NB4 (cell line): ENCODE data around the gene TBC1D1.

ENCODE experiments used
- DNase-seq: peaks from one replicate; pipeline ENCODE4 v3.0.0; 2010; ENCODE audit warnings: low read depth
- H3K4me3 ChIP-seq: one replicate; pipeline ENCODE4 v1.5.1; 2011; ENCODE audit warnings: mild to moderate bottlenecking, low read depth, low read length, moderate library complexity
- CTCF ChIP-seq: IDR thresholded peaks from one replicate; pipeline ENCODE4 v1.5.1; 2012; ENCODE audit warnings: low read depth, low read length
- MYC ChIP-seq: IDR thresholded peaks from 2 replicates; pipeline ENCODE4 v1.6.1; 2011; ENCODE audit warnings: low read depth, low read length
- POLR2A ChIP-seq: IDR thresholded peaks from 2 replicates; pipeline ENCODE4 v1.6.1; 2011; ENCODE audit warnings: mild to moderate bottlenecking; ENCODE audit not compliant: insufficient read length; ENCODE audit errors: extremely low read depth
- TF ChIP-seq, protein P1 (sequence below): IDR thresholded peaks from 2 replicates; pipeline ENCODE4 v1.6.1; 2011; ENCODE audit warnings: low read depth, low read length

Gene TBC1D1

GRCh38 chr4:38078590-38079421, 187.9 kb downstream of the TBC1D1 start:
- H3K4me3 ChIP-seq = no peak overlapping the region
- TF ChIP-seq, protein P1, sequence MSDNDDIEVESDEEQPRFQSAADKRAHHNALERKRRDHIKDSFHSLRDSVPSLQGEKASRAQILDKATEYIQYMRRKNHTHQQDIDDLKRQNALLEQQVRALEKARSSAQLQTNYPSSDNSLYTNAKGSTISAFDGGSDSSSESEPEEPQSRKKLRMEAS = no peak
- TF ChIP-seq CTCF (no peak), POLR2A (no peak), MYC (no peak)
- peak; percentile 69 for DNase-seq

DNA sequence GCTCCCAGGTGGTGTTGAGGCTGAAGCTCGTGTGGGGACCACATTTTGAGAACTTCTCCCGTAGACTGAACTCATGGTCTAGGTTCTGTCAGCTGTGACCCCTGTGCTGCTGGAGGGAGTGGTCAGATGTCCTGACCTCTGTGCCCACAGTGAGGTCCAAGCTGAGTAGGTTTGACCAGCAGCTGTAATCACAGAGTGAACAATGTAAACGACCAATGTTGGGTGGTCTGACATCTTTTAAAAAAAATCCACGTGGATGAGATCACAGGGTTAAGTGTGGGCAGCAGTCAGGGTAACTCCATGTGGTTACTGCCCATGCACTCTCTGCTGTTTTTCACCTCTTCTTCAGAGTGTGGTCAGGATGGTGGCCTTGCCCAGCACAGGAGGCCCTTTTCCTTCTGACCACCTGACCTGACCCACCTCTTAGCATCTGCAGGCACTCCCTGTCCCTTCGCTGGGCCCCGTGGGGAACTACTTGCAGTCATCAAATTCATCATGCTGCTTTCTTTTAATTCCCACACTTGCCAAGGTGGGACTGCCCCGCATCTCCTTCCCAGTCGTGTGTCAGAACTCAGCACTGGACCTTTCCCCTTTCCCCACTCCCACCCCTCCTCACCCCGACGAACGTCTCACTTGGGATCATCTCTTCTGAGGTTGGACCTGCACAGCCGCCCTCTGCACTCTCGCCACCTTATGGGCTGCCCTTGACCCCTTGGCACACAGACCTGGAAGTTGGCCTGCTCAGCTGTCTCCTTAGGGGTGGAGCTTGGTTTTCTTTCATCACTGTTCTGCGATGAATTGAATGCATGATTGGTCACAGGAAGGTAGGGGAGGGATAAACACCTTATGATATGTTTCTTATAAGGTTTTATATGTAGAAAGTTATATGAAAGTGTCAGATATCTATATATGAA, 189.4 kb downstream of the TBC1D1 start:
- no peak overlapping the region for H3K4me3 ChIP-seq
- TF ChIP-seq, protein P1 = no peak
- TF ChIP-seq CTCF = no peak
- no peak for TF ChIP-seq MYC
- no peak for TF ChIP-seq POLR2A
- no peak for DNase-seq

GRCh38 chr4:38082021-38082420, 191.1 kb downstream of the TBC1D1 start:
- TF ChIP-seq, protein P1 = no peak
- TF ChIP-seq POLR2A (no peak), MYC (no peak)
- DNase-seq = no peak
- H3K4me3 ChIP-seq = no peak overlapping the region

DNA sequence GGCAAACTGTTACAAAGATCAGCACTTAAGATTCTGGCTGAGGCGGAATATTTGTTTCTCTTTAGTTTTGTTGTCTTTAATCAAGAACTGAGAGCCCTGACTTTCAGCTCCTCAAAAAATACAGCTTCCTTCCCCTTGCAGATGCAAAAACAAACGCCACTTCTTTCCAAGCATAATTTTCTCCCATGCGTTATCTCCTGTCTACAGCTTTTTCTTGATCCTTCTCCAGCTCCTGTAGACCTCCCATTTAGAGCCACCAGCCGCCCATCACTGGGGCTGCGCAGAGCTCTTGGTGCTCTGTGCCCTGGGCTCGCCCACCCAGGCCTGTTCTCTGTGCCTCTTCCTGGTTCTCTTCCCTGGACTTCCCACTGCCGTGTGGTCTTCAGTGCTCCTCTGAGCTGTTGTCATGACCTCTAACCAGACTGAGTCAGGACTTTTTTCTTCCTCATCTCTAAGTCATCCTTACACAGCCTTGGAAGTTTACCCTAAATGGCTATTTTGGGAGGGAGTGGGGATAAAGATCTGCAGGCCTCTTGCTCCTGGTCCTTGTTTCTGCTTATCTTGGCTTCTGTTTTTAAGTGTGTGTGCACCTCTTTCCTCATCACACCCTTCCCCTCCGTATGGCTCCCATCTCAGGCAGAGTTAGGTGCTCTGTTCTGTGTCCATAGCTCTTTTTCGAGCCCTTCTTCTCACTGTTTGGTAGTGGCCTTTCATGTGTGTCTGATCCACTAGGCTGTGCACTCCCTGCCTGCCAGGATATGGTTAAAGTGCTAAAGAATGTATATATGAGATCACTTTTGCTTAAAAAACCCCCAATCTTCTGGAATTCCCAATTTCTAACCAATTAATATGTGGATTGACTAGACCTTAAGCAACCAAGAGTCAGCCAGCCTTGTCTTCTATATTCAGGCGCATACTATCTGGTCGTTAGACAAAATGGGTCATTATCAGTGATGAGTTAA, 191.8 kb downstream of the TBC1D1 start:
- no peak for DNase-seq
- no peak for TF ChIP-seq MYC
- no peak overlapping the region for H3K4me3 ChIP-seq

- DNase-seq = no peak
- H3K4me3 ChIP-seq = no peak overlapping the region
- TF ChIP-seq CTCF = no peak
- no peak for TF ChIP-seq POLR2A
- TF ChIP-seq, protein P1 = no peak
- TF ChIP-seq MYC = no peak
Observed at GRCh38 chr4:38084877-38085711, 194.2 kb downstream of the TBC1D1 start.

GRCh38 chr4:38085751-38086150, 194.9 kb downstream of the TBC1D1 start:
- TF ChIP-seq POLR2A (no peak), CTCF (no peak), MYC (no peak)
- TF ChIP-seq, protein P1 = no peak
- no peak overlapping the region for H3K4me3 ChIP-seq
- DNase-seq = no peak
